HG02884 (cell line): ENCODE data around the gene DUSP8.

Experiments
- ATAC-seq: cut with Tn5 transposase; IDR thresholded peaks from one replicate; pipeline ENCODE4 v1.9.1; 2021; ENCODE audit warnings: mild to moderate bottlenecking, moderate library complexity; ENCODE audit not compliant: unreplicated experiment

DUSP8 gene

DNA sequence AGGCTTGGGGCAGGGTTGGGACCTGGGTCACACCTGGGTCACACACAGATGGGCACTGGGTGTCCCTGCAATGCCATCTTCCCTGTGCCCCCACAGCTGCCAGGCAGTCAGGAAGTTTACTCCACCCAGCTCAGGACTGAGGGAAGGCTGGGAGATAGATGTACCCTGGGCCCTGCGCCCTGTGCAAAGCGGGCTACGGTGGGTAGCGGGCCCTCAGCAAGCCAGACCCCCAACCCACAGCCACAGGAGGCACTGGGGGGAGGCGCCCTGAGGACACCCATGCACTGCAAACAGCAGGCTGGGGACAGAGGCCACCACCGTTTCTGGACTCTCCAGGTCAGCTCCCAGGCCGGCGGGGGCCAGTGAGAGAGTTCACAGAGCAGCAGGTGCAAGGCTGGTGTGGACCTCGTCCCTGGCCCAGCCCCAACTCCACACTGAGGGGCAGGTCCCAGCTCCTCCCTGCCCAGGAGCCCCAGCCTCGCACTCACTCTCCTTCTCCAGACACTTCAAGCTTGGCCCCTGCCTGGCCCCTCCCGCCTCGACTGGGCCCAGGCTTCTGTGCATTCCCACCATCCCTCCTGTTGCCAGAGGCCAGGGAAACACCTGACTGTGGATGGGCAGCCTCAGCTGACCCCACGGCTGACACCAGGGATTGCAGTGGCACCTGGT is 4.9 kb downstream of the DUSP8 start:
- no peak for ATAC-seq

DNA sequence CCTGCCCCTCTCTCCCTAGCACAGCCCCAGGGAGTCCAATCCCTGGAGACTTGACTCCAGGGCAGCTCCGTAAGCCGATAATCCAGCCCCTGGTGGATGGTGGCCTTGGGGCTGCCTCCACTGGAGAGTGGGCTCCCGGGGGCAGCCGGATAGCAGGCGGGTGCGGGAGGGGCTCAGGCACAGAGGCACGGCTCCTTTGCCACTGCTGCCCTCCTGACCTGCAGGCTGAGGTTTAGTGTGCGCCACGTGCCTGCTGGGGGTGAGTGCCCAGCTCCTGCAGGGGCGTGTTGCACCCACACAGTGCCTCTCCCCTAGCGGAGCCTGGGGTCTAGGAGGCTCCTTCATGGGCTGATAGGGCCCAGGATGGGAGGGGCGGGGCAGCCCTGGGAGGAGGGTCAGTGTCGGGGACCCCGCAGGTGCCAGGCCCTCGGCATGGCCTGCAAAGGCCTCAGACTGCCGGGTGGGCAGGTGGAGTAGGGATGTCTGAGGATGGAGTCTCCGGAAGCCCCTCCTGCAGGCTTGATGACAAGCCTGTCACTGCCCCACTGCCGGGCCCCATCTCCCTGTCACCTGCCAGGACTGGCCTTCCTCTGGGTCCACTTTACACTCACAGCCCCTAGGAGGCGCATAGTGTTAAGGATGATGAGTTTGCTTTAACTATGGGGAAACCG is 5.6 kb downstream of the DUSP8 start:
- no peak for ATAC-seq

DNA sequence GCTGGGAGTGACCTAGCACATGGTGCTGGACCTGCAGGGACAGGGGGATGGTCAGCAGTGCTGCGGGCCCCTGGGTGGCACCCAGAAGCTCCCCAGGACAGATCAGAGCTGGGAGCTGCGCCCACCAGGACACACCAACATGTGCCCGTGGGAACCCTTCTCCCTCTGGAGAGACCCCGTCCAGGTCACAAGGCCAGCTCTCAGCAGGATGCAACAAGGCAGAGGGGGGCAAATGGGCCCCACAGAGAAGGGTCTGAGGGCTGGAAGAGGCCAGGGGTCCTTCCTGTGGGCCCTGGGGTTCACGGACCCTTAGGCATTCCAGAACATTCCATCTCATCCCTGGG is 6.2 kb downstream of the DUSP8 start:
- ATAC-seq, result no peak

DNA sequence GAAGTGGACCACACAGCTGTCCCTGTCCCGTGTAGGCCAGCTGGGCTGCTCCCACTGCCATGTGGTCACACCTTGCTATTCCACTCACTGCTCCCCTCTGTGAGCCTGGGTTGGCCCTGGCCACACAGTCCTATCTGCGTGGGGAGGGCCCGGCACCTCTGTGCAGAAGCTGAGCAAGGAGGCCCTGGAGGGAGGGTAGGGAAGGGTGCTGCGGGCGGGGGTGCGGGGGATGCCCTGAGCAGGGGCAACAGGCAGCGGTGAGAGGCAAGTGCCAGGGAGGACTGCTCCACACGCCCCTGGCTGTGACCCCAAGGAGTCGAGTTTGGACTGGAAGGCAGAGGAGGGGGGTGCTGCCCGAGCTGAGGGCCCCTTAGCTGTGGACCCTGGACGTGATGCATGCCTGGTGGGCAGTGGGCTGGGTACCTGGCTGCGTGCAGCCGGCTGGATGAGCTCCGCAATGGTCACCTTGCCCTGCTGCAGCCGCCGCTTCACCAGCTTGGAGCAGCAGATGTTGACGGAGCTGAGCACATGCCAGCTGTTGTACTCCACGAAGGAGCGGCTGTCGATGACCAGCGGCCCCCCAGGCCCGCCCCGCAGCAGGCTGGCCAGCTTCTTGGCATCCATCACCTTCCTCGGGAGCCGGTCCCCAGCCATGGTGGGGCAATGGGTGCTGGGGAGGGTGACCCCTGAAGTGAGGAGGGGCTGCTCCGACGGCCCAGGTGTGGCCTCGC is 6.7 kb downstream of the DUSP8 start:
- no peak for ATAC-seq

DNA sequence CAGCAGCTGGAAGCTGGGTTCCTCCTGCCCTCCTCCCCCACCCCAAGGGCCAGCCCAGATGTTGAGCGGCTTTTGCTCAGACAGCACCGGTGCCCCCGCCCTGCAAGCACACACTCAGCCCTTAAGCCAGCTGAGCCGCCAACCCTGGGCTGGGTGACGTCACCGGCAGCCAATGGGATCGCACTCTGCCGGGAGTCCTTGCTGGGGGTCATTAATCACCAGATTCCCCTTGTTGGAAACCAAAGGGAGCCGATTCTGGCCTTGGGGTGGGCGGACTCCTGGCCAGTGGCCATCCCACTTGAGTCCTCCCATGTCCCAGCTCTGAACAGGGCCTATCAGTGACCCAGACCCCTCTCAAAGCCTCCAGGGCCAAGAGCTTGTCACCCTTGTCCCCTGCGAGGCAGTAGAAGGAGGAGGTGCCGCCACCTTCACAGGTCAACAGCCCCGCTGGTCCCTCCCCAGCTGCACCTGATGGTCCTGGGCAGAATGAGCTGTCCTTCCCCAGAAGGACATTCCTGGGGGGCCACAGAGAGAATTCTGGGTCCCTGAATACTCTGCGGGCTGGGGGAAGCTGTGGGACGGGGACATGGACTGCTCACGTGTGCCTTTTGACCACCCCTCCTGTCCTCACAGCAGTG is 7.4 kb downstream of the DUSP8 start:
- ATAC-seq, result no peak

- no peak for ATAC-seq
These were observed 8.2 kb downstream of the DUSP8 start for GRCh38 chr11:1563697-1564534.

- ATAC-seq, result no peak
These were observed 8.9 kb downstream of the DUSP8 start for GRCh38 chr11:1563149-1563638.

DNA sequence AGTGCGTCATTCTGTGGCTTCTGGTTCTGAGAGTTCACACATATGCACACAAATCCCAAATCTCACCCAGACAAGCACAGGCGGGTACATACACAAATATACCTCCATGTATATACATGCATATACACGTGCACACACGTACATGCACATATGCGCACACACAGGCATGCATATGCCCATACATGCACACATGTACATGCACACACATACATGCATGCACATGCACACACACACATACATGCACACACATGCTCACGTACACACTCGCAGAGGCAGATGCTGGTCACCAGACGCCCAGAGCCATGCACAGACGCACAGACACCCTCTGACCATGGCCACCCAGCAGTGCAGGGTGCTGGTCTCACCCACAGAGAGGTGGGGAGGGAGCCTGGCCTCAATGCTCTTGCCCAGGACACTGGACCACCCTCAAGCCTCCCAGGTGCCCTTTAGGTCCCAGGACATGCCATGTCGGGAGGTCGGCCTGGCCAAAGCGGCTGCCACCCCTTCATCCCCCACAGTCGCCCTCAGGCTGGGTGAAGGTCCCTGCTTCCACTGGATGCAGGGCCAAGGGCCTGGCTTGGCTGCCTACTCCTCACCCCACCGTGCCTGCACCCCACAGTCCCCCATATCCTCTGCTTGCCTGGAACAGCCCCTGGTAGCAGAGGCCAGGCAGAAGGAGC is 9.5 kb downstream of the DUSP8 start:
- ATAC-seq, result no peak

DNA sequence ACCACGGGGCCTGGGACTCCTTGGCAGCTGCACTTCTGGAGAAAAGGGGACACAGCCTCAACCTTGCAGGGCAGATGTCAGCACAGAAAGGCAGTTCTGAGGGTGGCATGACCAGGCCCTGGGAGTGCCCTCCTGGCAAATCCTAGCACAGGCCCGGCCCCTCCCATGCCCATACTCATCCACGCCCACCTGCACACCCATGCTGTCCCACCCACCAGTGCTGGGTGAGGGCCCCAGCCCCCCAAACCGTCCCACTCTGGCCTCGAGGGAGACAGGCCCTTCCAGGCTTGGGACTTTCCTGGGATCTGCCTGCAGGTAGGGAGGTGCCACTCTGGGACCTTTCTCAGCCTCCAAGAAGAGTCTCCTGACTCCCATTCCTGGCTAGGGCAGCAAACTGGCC is 10.1 kb downstream of the DUSP8 start:
- ATAC-seq, result no peak

DNA sequence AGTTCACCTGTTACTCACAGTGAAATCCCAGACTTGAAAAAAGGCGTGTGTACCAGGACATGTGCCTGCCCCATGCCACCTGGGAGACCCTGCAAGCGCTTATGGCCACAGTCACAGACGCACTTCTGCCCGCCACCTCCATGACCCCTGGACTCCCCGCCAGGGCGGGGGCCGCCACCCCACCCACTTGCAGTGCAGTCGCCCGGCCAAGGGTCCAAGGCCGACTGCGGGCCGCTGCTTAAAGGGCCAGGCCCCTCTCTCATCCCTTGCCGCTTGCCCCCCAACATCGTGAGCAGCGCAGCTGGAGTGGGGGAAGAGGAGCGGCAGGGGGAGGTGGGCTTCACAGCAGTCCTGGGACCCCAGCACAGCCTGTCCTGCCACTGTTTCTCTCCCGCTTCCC is 10.8 kb downstream of the DUSP8 start:
- ATAC-seq, result no peak

DNA sequence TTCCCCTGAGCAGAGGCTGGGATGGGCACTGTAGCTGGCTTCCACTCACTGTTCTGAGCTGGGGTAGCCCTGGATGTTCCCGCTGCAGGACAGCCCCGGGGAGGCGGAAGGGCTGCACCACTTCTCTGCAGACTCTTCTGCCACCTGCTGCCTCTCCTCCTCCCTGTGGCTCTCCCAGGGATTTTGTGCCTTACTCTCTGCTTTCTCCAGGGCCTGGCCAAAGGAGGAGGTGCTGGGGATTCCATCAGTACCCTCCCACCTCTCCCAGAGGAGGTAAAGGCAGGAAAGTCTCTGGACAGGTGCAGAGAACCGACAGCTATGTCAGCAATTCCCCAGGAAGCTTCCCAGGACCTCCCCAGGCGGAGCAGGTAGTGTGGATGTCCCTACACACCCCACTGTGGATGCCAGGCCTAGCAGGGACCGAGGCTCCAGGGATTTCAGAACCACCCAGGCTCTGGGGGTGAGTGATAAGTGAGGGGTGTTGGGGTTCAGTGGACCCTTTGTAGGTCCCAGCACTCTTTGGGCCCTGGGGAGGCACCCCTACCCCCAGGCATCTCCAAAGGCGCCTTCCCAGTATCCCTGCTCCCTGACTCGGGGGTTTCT is 11.3 kb downstream of the DUSP8 start:
- no peak for ATAC-seq

DNA sequence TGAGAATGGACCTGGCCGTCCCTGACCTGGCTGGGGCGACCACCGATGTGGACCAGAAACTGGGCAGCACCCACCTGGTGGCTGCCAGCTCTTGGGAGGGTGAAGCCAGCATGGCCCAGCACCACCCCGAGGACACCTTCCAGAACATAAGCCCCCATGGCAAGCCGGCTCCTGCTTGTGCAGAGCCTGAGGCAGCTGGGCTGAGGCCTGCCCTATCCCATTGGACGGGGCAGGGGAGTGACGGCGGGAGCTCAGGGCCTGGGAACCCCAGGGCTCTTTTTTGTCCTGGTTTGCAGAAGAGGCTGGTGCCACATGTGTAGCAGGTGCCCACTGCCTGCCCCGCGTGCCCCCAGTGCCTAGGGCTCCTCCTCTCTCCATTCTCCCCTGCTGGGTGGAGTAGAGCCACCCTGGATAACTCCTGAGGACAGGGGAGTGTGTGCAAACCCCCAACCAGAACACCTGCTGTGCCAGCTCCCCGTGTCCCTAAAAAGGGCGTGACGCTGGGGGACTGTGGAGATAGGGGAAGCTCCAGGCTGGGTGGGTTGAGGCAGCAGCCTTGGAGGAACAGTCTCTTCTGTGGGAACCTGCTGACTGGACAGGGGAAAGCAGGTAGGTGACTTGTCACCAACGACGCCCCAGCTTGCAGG is 11.9 kb downstream of the DUSP8 start:
- ATAC-seq, result no peak

- ATAC-seq, result no peak
These were observed 12.7 kb downstream of the DUSP8 start for GRCh38 chr11:1559111-1559951.

GRCh38 chr11:1558775-1559110 is 13.3 kb downstream of the DUSP8 start:
- ATAC-seq, result no peak

- no peak for ATAC-seq
These were observed 13.9 kb downstream of the DUSP8 start for GRCh38 chr11:1557904-1558774.

- ATAC-seq, result no peak
These were observed 14.8 kb downstream of the DUSP8 start for GRCh38 chr11:1557051-1557884.
